Keratinocyte (primary cell): Measurements from ENCODE around the gene HECA. TPM values are rescaled to one million over a fixed set of nuclear protein-coding genes. Genes with fewer than 3 reads are reported as not detected.
"Not testable (repeated sequence)": the region's sequence is repeated elsewhere in the genome, so short reads cannot be mapped to it uniquely, and the experiment has no call there.

Experiments used
- DNase-seq: peaks from one replicate; pipeline ENCODE4 v3.0.0-alpha.2; 2011; ENCODE audit warnings: low read depth, missing footprints, low spot score
- FAIRE-seq: peaks from 2 replicates; lab custom pipeline; 2011; peaks lifted over from hg19 to GRCh38; lab: Jason Lieb, UNC
- H2AFZ ChIP-seq: 2 replicates; pipeline ENCODE4 v1.6.0; 2012; ENCODE audit warnings: low read length, control low read depth, inconsistent platforms; ENCODE audit not compliant: control insufficient read depth
- H3K27ac ChIP-seq: 2 replicates; pipeline ENCODE4 v1.5.1; 2011; ENCODE audit warnings: low read length; ENCODE audit not compliant: control insufficient read depth, insufficient read depth
- H3K27me3 ChIP-seq: 3 replicates; pipeline ENCODE4 v1.6.0; 2011; ENCODE audit warnings: low read length; ENCODE audit not compliant: control insufficient read depth, insufficient read depth; ENCODE audit errors: extremely low read depth
- H3K36me3 ChIP-seq, 2 experiments: 2 replicates in 1 of 2; 3 replicates in 1 of 2; pipeline ENCODE4 v1.5.1; 2011; ENCODE audit warnings: low read length in 2 of 2, mild to moderate bottlenecking in 1 of 2; ENCODE audit not compliant: control insufficient read depth in 2 of 2, insufficient read depth in 2 of 2; ENCODE audit errors: extremely low read depth in 1 of 2
- H3K4me1 ChIP-seq: 3 replicates; pipeline ENCODE4 v1.5.1; 2011; ENCODE audit warnings: low read length; ENCODE audit not compliant: control insufficient read depth, insufficient read depth; ENCODE audit errors: extremely low read depth
- H3K4me2 ChIP-seq: 3 replicates; pipeline ENCODE4 v1.6.0; 2011; ENCODE audit warnings: low read depth, low read length; ENCODE audit not compliant: control insufficient read depth, insufficient read depth; ENCODE audit errors: extremely low read depth
- H3K4me3 ChIP-seq, 3 experiments: fragments of 200-600 bp in 1 of 3; sonication (generic) in 1 of 3; 2 replicates in 2 of 3; 3 replicates in 1 of 3; pipeline ENCODE4 v1.5.1; 2011 to 2016; ENCODE audit warnings: low read length in 3 of 3, mild to moderate bottlenecking in 3 of 3, control low read depth in 2 of 3, inconsistent platforms in 1 of 3, low read depth in 1 of 3, mixed read lengths in 1 of 3, mixed run types in 1 of 3, moderate library complexity in 1 of 3; ENCODE audit not compliant: control insufficient read depth in 2 of 3, insufficient read depth in 2 of 3; ENCODE audit errors: extremely low read depth in 1 of 3
- H3K79me2 ChIP-seq: 2 replicates; pipeline ENCODE4 v1.6.0; 2012; ENCODE audit warnings: low read length; ENCODE audit not compliant: control insufficient read depth, insufficient read depth
- H3K9ac ChIP-seq: 3 replicates; pipeline ENCODE4 v1.6.0; 2011; ENCODE audit warnings: low read length; ENCODE audit not compliant: control insufficient read depth, insufficient read depth; ENCODE audit errors: extremely low read depth
- H3K9me1 ChIP-seq: 3 replicates; pipeline ENCODE4 v1.6.0; 2011; ENCODE audit warnings: low read length; ENCODE audit not compliant: control insufficient read depth, insufficient read depth; ENCODE audit errors: extremely low read depth
- H3K9me3 ChIP-seq: 2 replicates; pipeline ENCODE4 v1.5.1; 2012; ENCODE audit warnings: low read depth, low read length; ENCODE audit not compliant: control insufficient read depth
- H4K20me1 ChIP-seq: 3 replicates; pipeline ENCODE4 v1.6.0; 2011; ENCODE audit warnings: low read length; ENCODE audit not compliant: control insufficient read depth, insufficient read depth; ENCODE audit errors: extremely low read depth
- EZH2 ChIP-seq: IDR thresholded peaks from one replicate; pipeline ENCODE4 v1.6.1; 2012; ENCODE audit warnings: inconsistent platforms, mild to moderate bottlenecking, low read length, moderate library complexity
- dilution Hi-C: fragments of 300-500 bp; cut with MboI; formaldehyde crosslinking; loops from one replicate; pipeline ENCODE4 v1.7.0; 2020; ENCODE audit warnings: low sequenced_read_pairs; ENCODE audit not compliant: extremely low pct_ligation_motif_present
- polyA plus RNA-seq, 5 experiments: library from polyadenylated mRNA; depleted of rRNA in 3 of 5; stranded (reverse) in 3 of 5; stranded (forward) in 1 of 5; unstranded in 1 of 5; fragments of >200 nt; gene quantifications; 1 replicate in 1 of 5; 2 replicates in 3 of 5; 3 replicates in 1 of 5; pipeline versions ENCODE4 v1.2.1 to v1.2.3, GENCODE V29; 2011 to 2012; ENCODE audit warnings: missing spikeins in 2 of 5, low read depth in 1 of 5, low replicate concordance in 1 of 5
- TF ChIP-seq, protein P1 (sequence below), 3 experiments: IDR thresholded peaks in 1 of 3; conservative IDR thresholded peaks in 1 of 3; optimal IDR thresholded peaks in 1 of 3; 2 replicates in 2 of 3; 3 replicates in 1 of 3; pipeline versions ENCODE3 to v1.5.1; 2011; ENCODE audit warnings: low read length in 3 of 3, mild to moderate bottlenecking in 3 of 3, moderate library complexity in 2 of 3, control low read depth in 1 of 3, inconsistent platforms in 1 of 3; ENCODE audit not compliant: insufficient read depth in 2 of 3; ENCODE audit errors: extremely low read depth in 1 of 3

Gene HECA
- polyA plus RNA-seq, 1 donor (not counting 4 experiments of a cell fraction or from before 2014, with no cell fraction given): 12.3 TPM

DNA sequence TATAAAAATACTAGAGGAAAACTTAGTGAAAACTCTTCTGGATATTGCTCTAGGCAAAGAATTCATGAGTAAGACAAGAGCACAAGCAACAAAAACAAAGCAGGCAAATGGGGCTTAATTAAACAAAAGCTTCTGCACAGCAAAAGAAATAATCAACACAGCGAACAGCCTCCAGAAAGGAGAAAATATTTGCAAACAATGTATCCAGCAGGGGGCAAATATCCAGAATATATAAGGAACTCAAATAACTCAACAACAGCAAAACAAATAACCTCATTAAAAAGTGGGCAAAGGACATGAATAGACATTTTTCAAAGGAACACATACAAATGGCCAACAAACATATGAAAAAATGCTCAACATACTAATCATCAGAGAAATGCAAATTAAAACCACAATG lies 17.1 kb upstream of the HECA start:
- H3K36me3 ChIP-seq: no peaks in the 10 kb centered on the region
- dilution Hi-C loops: no loop called here
- no peaks in the 10 kb centered on the region for H3K79me2 ChIP-seq

DNA sequence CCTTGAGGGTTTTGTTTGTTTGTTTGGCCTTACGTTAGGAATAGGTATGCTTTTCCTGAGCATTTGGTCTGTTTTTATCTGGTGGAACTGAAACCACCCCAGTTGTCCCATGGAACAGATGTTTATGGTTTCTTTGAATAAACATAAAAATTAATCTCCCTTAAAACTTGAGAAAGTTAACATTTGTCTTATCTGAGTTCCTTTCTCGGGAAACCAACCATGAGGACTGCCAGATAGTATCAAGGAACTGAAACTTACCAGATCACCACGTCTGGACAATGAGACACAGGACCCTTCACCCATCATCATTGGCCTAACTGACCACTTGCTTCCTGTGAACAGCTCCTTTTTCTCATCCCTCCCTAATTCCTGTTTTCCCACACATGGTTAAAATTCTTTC lies 15.3 kb upstream of the HECA start:
- H3K9ac ChIP-seq: no peak overlapping the region
- no peak overlapping the region for H2AFZ ChIP-seq
- no peaks in the 10 kb centered on the region for H3K4me1 ChIP-seq
- no peaks in the 10 kb centered on the region for H3K9me1 ChIP-seq
- dilution Hi-C loops: no loop called here
- no peak for TF ChIP-seq EZH2
- TF ChIP-seq, protein P1, sequence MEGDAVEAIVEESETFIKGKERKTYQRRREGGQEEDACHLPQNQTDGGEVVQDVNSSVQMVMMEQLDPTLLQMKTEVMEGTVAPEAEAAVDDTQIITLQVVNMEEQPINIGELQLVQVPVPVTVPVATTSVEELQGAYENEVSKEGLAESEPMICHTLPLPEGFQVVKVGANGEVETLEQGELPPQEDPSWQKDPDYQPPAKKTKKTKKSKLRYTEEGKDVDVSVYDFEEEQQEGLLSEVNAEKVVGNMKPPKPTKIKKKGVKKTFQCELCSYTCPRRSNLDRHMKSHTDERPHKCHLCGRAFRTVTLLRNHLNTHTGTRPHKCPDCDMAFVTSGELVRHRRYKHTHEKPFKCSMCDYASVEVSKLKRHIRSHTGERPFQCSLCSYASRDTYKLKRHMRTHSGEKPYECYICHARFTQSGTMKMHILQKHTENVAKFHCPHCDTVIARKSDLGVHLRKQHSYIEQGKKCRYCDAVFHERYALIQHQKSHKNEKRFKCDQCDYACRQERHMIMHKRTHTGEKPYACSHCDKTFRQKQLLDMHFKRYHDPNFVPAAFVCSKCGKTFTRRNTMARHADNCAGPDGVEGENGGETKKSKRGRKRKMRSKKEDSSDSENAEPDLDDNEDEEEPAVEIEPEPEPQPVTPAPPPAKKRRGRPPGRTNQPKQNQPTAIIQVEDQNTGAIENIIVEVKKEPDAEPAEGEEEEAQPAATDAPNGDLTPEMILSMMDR (optimal IDR thresholded peaks at IDR 0.05 in 1 of 3, IDR thresholded peaks at IDR 0.05 in 1 of 3, conservative IDR thresholded peaks at IDR 0.05 in 1 of 3; ENCODE audit: extremely low read depth in 1 of 3, insufficient read depth in 2 of 3, low read length in 3 of 3): no peak
- H3K4me2 ChIP-seq: no peak overlapping the region
- no peaks in the 10 kb centered on the region for H3K9me3 ChIP-seq
- H3K36me3 ChIP-seq: no peaks in the 10 kb centered on the region
- no peak for DNase-seq
- no peak overlapping the region for H3K27ac ChIP-seq
- H3K79me2 ChIP-seq: no peaks in the 10 kb centered on the region
- no peaks in the 10 kb centered on the region for H4K20me1 ChIP-seq
- H3K27me3 ChIP-seq: no peaks in the 10 kb centered on the region
- no peak overlapping the region for H3K4me3 ChIP-seq
- FAIRE-seq: no peak

More for the DNA sequence above, 17.1 kb upstream of the HECA start:
- no peak for FAIRE-seq
- no peaks in the 10 kb centered on the region for H3K27me3 ChIP-seq
- no peak overlapping the region for H3K4me2 ChIP-seq
- H4K20me1 ChIP-seq: no peaks in the 10 kb centered on the region
- DNase-seq: no peak
- H3K4me1 ChIP-seq: peaks cover 8% of the 10 kb centered on the region
- no peak overlapping the region for H3K27ac ChIP-seq
- TF ChIP-seq, protein P1 (optimal IDR thresholded peaks at IDR 0.05 in 1 of 3, IDR thresholded peaks at IDR 0.05 in 1 of 3, conservative IDR thresholded peaks at IDR 0.05 in 1 of 3; ENCODE audit: extremely low read depth in 1 of 3, insufficient read depth in 2 of 3, low read length in 3 of 3): no peak
- no peak for TF ChIP-seq EZH2
- H3K9me3 ChIP-seq: no peaks in the 10 kb centered on the region
- no peak overlapping the region for H2AFZ ChIP-seq
- no peaks in the 10 kb centered on the region for H3K9me1 ChIP-seq
- H3K9ac ChIP-seq: no peak overlapping the region
- H3K4me3 ChIP-seq: no peak overlapping the region

DNA sequence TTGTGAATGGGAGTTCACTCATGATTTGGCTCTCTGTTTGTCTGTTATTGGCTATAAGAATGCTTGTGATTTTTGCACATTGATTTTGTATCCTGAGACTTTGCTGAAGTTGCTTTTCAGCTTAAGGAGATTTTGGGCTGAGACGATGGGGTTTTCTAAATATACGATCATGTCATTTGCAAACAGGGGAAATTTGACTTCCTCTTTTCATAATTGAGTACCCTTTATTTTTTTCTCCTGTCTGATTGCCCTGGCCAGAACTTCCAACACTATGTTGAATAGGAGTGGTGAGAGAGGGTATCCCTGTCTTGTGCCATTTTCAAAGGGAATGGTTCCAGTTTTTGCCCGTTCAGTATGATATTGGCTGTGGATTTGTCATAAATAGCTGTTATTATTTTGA lies 12.1 kb upstream of the HECA start:
- H3K27me3 ChIP-seq, FAIRE-seq, H3K4me3 ChIP-seq, H3K27ac ChIP-seq, dilution Hi-C loops, H3K9ac ChIP-seq, H3K79me2 ChIP-seq, H4K20me1 ChIP-seq, H3K4me2 ChIP-seq, H3K9me1 ChIP-seq, H2AFZ ChIP-seq, H3K36me3 ChIP-seq, DNase-seq, H3K9me3 ChIP-seq: not testable (repeated sequence)
- peaks cover 19% of the 10 kb centered on the region for H3K4me1 ChIP-seq
